ENCODE results near the gene PKLR.

The PKLR gene

GRCh38 chr1:155324717-155325602, 23.7 kb upstream of the PKLR start:
- no peak for DNase-seq
- H3K36me3 ChIP-seq (ENCODE audit: control insufficient read depth, insufficient read depth, low read length), result peaks cover 2% of the 10 kb centered on the region
- peaks cover 15% of the 10 kb centered on the region for H3K4me1 ChIP-seq (ENCODE audit: control insufficient read depth, insufficient read depth, low read length, poor library complexity, severe bottlenecking)
- no peaks in the 10 kb centered on the region for H3K9me3 ChIP-seq (ENCODE audit: control insufficient read depth, low read length)
- H3K27ac ChIP-seq (ENCODE audit: insufficient read depth, low read length, poor library complexity, severe bottlenecking), result peak overlapping the region; percentile 90
- no peaks in the 10 kb centered on the region for H3K27me3 ChIP-seq (replicated peaks; ENCODE audit: control insufficient read depth, insufficient read depth, low read length, poor library complexity, severe bottlenecking)
- peak overlapping the region; percentile 86 for H3K4me3 ChIP-seq (ENCODE audit: insufficient read depth, low read depth, low read length, poor library complexity, severe bottlenecking)

DNA sequence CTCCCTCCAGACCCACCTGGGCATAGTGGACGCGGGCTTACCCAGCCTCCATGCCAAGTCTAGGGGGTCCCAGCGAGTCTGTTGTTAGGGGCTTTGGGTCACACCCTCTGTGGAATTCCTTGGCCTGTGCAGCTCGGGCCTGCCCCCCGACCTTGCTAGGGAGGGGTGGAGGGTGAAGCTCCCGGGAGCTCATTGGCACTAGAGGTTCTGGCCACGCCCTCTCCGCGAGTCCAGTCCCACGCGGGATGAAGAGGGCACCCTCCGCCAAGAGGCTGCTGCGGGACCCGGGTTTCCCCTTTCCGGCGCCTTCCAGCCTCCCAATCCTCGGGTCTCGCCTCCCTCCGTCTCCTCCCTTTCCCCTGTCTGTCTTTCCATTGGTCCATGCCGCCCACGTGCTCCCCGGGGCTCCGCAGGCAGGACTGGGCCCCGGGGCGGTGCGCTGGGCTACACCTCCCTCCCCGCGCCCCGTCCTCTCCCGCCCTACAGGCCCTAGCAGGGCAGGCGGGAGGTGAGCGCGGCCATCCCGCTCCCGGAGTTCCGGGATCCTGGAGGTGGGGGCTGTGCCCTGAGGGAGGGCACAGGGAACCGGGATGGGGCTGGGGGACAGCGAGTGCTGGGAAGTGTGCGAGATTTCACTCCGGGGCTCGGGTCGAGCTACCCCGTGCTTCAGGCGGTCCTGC, 22.9 kb upstream of the PKLR start:
- H3K9me3 ChIP-seq (ENCODE audit: control insufficient read depth, low read length), result no peaks in the 10 kb centered on the region
- H3K27me3 ChIP-seq (replicated peaks; ENCODE audit: control insufficient read depth, insufficient read depth, low read length, poor library complexity, severe bottlenecking), result no peaks in the 10 kb centered on the region
- H3K27ac ChIP-seq (ENCODE audit: insufficient read depth, low read length, poor library complexity, severe bottlenecking), result peak overlapping the region; percentile 90
- peaks cover 15% of the 10 kb centered on the region for H3K4me1 ChIP-seq (ENCODE audit: control insufficient read depth, insufficient read depth, low read length, poor library complexity, severe bottlenecking)
- peak overlapping the region; percentile 86 for H3K4me3 ChIP-seq (ENCODE audit: insufficient read depth, low read depth, low read length, poor library complexity, severe bottlenecking)
- peak; percentile 83 to 90 (median 87) for DNase-seq
- no peaks in the 10 kb centered on the region for H3K36me3 ChIP-seq (ENCODE audit: control insufficient read depth, insufficient read depth, low read length)

DNA sequence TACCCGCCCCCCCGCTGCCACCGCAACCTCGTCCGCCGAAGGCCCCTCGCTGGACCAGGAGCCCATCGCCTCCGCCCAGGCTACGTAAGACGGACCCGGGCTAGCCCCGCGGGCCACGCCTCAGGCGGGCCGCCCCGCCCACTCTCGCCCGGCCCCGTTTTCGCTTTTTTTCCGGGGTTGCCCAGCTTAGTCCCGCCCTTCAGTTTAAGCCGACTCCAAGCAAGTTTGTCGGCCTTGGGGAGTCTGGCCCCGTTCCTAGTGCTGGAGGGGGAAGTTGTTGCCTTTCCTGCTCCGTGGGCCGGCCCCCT, 22.4 kb upstream of the PKLR start:
- peak overlapping the region; percentile 90 for H3K27ac ChIP-seq (ENCODE audit: insufficient read depth, low read length, poor library complexity, severe bottlenecking)
- DNase-seq, result peak; percentile 73 to 77 (median 73)
- no peaks in the 10 kb centered on the region for H3K9me3 ChIP-seq (ENCODE audit: control insufficient read depth, low read length)
- no peaks in the 10 kb centered on the region for H3K36me3 ChIP-seq (ENCODE audit: control insufficient read depth, insufficient read depth, low read length)
- no peaks in the 10 kb centered on the region for H3K27me3 ChIP-seq (replicated peaks; ENCODE audit: control insufficient read depth, insufficient read depth, low read length, poor library complexity, severe bottlenecking)
- peak overlapping the region; percentile 86 for H3K4me3 ChIP-seq (ENCODE audit: insufficient read depth, low read depth, low read length, poor library complexity, severe bottlenecking)
- H3K4me1 ChIP-seq (ENCODE audit: control insufficient read depth, insufficient read depth, low read length, poor library complexity, severe bottlenecking), result peaks cover 15% of the 10 kb centered on the region

GRCh38 chr1:155322953-155323728, 21.9 kb upstream of the PKLR start:
- H3K27me3 ChIP-seq (replicated peaks; ENCODE audit: control insufficient read depth, insufficient read depth, low read length, poor library complexity, severe bottlenecking), result no peaks in the 10 kb centered on the region
- peak overlapping the region; percentile 90 for H3K27ac ChIP-seq (ENCODE audit: insufficient read depth, low read length, poor library complexity, severe bottlenecking)
- H3K4me1 ChIP-seq (ENCODE audit: control insufficient read depth, insufficient read depth, low read length, poor library complexity, severe bottlenecking), result peaks cover 15% of the 10 kb centered on the region
- peak overlapping the region; percentile 86 for H3K4me3 ChIP-seq (ENCODE audit: insufficient read depth, low read depth, low read length, poor library complexity, severe bottlenecking)
- no peaks in the 10 kb centered on the region for H3K9me3 ChIP-seq (ENCODE audit: control insufficient read depth, low read length)
- DNase-seq, result peak; percentile 67 to 76 (median 69)
- peaks cover 4% of the 10 kb centered on the region for H3K36me3 ChIP-seq (ENCODE audit: control insufficient read depth, insufficient read depth, low read length)

- Histone ChIP-seq H3K9me3 (ENCODE audit: control insufficient read depth, low read length) (no peaks in the 10 kb centered on the region), H3K4me3 (ENCODE audit: insufficient read depth, low read depth, low read length, poor library complexity, severe bottlenecking) (peak overlapping the region; percentile 86), H3K4me1 (ENCODE audit: control insufficient read depth, insufficient read depth, low read length, poor library complexity, severe bottlenecking) (peaks cover 15% of the 10 kb centered on the region), H3K36me3 (ENCODE audit: control insufficient read depth, insufficient read depth, low read length) (peaks cover 7% of the 10 kb centered on the region), H3K27ac (ENCODE audit: insufficient read depth, low read length, poor library complexity, severe bottlenecking) (no peak overlapping the region), H3K27me3 (replicated peaks; ENCODE audit: control insufficient read depth, insufficient read depth, low read length, poor library complexity, severe bottlenecking) (no peaks in the 10 kb centered on the region)
- no peak for DNase-seq
Measured at GRCh38 chr1:155322571-155322952, 21.3 kb upstream of the PKLR start.

DNA sequence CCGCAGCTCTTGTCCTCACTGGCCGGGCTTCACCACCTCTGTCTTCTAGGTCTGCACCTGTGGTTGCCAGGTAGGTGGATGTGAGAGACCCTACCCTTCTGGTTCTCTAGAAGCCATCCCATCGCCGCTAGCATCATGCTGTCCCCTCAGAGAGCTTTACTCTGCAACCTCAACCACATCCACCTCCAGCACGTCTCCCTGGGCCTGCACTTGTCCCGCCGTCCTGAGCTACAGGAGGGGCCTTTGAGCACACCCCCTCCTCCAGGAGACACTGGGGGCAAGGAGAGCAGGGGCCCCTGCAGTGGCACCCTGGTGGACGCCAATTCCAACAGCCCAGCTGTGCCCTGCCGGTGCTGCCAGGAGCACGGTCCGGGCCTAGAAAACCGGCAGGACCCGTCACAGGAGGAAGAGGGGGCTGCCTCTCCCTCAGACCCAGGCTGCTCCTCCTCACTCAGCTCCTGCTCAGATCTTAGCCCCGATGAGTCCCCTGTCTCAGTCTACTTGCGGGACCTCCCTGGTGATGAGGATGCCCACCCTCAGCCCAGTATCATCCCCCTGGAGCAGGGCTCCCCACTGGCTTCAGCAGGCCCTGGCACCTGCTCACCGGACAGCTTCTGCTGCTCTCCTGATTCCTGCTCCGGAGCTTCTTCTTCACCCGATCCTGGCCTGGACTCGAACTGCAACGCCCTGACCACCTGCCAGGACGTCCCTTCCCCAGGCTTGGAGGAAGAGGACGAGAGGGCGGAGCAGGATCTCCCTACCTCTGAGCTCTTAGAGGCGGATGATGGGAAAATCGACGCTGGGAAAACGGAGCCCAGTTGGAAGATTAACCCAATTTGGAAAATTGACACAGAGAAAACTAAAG, 20.6 kb upstream of the PKLR start:
- no peaks in the 10 kb centered on the region for H3K27me3 ChIP-seq (replicated peaks; ENCODE audit: control insufficient read depth, insufficient read depth, low read length, poor library complexity, severe bottlenecking)
- DNase-seq, result no peak
- H3K27ac ChIP-seq (ENCODE audit: insufficient read depth, low read length, poor library complexity, severe bottlenecking), result no peak overlapping the region
- H3K4me3 ChIP-seq (ENCODE audit: insufficient read depth, low read depth, low read length, poor library complexity, severe bottlenecking), result no peak overlapping the region
- peaks cover 7% of the 10 kb centered on the region for H3K36me3 ChIP-seq (ENCODE audit: control insufficient read depth, insufficient read depth, low read length)
- peaks cover 15% of the 10 kb centered on the region for H3K4me1 ChIP-seq (ENCODE audit: control insufficient read depth, insufficient read depth, low read length, poor library complexity, severe bottlenecking)
- no peaks in the 10 kb centered on the region for H3K9me3 ChIP-seq (ENCODE audit: control insufficient read depth, low read length)

- Histone ChIP-seq H3K36me3 (ENCODE audit: control insufficient read depth, insufficient read depth, low read length) (peaks cover 7% of the 10 kb centered on the region), H3K27me3 (replicated peaks; ENCODE audit: control insufficient read depth, insufficient read depth, low read length, poor library complexity, severe bottlenecking) (no peaks in the 10 kb centered on the region), H3K9me3 (ENCODE audit: control insufficient read depth, low read length) (no peaks in the 10 kb centered on the region), H3K4me3 (ENCODE audit: insufficient read depth, low read depth, low read length, poor library complexity, severe bottlenecking) (peak within 1 kb of the TSS; percentile 50), H3K4me1 (ENCODE audit: control insufficient read depth, insufficient read depth, low read length, poor library complexity, severe bottlenecking) (peaks cover 15% of the 10 kb centered on the region), H3K27ac (ENCODE audit: insufficient read depth, low read length, poor library complexity, severe bottlenecking) (no peak within 1 kb of the TSS)
- DNase-seq, result peak; percentile 38 to 60 (median 52)
Measured at GRCh38 chr1:155320661-155321617, 19.7 kb upstream of the PKLR start, which contains the start of gene RUSC1. TSS of gene RUSC1 (plus strand) at chr1:155320894. CDS start at chr1:155321774, 880 bp downstream.

- H3K4me1 ChIP-seq (ENCODE audit: control insufficient read depth, insufficient read depth, low read length, poor library complexity, severe bottlenecking), result peaks cover 14% of the 10 kb centered on the region
- DNase-seq, result no peak
- no peak overlapping the region for H3K27ac ChIP-seq (ENCODE audit: insufficient read depth, low read length, poor library complexity, severe bottlenecking)
- H3K9me3 ChIP-seq (ENCODE audit: control insufficient read depth, low read length), result no peaks in the 10 kb centered on the region
- peak overlapping the region; percentile 50 for H3K4me3 ChIP-seq (ENCODE audit: insufficient read depth, low read depth, low read length, poor library complexity, severe bottlenecking)
- H3K36me3 ChIP-seq (ENCODE audit: control insufficient read depth, insufficient read depth, low read length), result peaks cover 7% of the 10 kb centered on the region
- H3K27me3 ChIP-seq (replicated peaks; ENCODE audit: control insufficient read depth, insufficient read depth, low read length, poor library complexity, severe bottlenecking), result no peaks in the 10 kb centered on the region
Measured at GRCh38 chr1:155320252-155320651, 19.0 kb upstream of the PKLR start.

Data from effector memory CD4-positive, alpha-beta T cell (primary cell).